Stimulated activated CD8-positive, alpha-beta memory T cell treated with anti-CD3 and anti-CD28 coated beads, Interleukin-15, amount 100 ng/mL, for 24 hours (primary cell): ENCODE data around the gene DOC2B.
A peak's percentile ranks its signal among the peaks of the same experiment; 100 is the strongest.
"Not testable (repeated sequence)": the region's sequence is repeated elsewhere in the genome, so short reads cannot be mapped to it uniquely, and the experiment has no call there.

Source experiments
- DNase-seq: peaks from one replicate; pipeline ENCODE4 v3.0.0-alpha.2; 2020; ENCODE audit warnings: low read depth

Gene DOC2B

GRCh38 chr17:144936-145670 is 36.3 kb downstream of the DOC2B start:
- no peak for DNase-seq

- DNase-seq: peak; percentile 87
Observed at GRCh38 chr17:143785-144281, 37.6 kb downstream of the DOC2B start.

- no peak for DNase-seq
Observed at GRCh38 chr17:142876-143784, 38.3 kb downstream of the DOC2B start.

- DNase-seq: no peak
Observed at GRCh38 chr17:142102-142661, 39.3 kb downstream of the DOC2B start.

- not testable (repeated sequence) for DNase-seq
Observed at GRCh38 chr17:139401-140205, 41.8 kb downstream of the DOC2B start.

- not testable (repeated sequence) for DNase-seq
Observed at GRCh38 chr17:137166-137807, 44.2 kb downstream of the DOC2B start, which contains the start of gene SCGB1C2. Gene SCGB1C2 (plus strand): TSS chr17:137569. CDS start chr17:137591, 22 bp downstream.

GRCh38 chr17:136531-136930 is 44.9 kb downstream of the DOC2B start:
- peak; percentile 21 for DNase-seq

- DNase-seq: not testable (repeated sequence)
Observed at GRCh38 chr17:135895-136294, 45.6 kb downstream of the DOC2B start.

- not testable (repeated sequence) for DNase-seq
Observed at GRCh38 chr17:135022-135421, 46.4 kb downstream of the DOC2B start.

GRCh38 chr17:134332-134785 is 47.1 kb downstream of the DOC2B start:
- not testable (repeated sequence) for DNase-seq

- not testable (repeated sequence) for DNase-seq
Observed at GRCh38 chr17:133932-134331, 47.5 kb downstream of the DOC2B start.

- not testable (repeated sequence) for DNase-seq
Observed at GRCh38 chr17:118339-118917, 63.0 kb downstream of the DOC2B start.

GRCh38 chr17:113111-113510 is 68.3 kb downstream of the DOC2B start:
- DNase-seq: not testable (repeated sequence)
